Bronchial smooth muscle cell (primary cell): ENCODE data around the gene CCDC74A. TPM values are rescaled to one million over a fixed set of nuclear protein-coding genes. Genes with fewer than 3 reads are reported as not detected.

Source experiments
- total RNA-seq: library from RNA; depleted of rRNA; stranded (reverse); fragments of >200 nt; gene quantifications from 2 replicates; pipeline ENCODE4 v1.2.1, GENCODE V29; 2014

The CCDC74A gene
- 7.9 and 9.3 TPM in 2 replicates for total RNA-seq

DNA sequence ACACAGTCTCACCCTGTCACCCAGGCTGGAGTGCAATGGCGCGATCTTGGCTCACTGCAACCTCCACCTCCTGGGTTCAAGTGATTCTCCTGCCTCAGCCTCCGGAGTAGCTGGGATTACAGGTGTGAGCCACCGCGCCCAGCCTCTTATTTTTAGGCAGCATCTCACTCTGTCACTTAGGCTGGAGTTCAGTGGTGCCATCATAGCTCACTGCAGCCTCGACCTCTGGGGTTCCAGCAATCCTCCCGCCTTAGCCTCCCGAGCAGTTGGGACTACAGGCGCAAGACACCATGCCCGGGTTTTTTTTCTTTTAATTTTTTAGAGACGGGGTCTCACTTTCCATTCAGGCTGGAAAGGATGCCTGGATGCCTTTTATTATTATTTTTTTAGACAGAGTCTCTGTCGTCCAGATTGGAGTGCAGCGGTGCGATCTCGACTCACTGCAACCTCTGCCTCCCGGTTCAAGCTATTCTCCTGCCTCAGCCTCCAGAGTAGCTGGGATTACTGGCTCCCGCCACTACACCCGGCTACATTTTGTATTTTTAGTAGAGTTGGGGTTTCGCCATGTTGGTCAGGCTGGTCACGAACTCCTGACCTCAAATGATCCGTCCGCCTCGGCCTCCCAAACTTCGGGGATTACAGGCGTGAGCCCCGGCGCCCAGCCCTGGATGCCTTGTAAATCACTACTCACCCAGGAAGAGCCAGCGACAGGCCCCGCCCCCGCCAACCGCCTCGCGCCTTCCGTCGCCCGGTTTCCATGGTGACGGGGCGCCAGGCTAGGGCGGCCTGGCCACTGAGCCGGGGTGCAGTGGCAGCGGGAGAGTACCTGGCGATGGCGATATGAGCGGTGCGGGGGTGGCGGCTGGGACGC lies at the start of gene CCDC74A:
TSS of gene CCDC74A (plus strand) at position 758 of the 871 bp plus-strand sequence. CDS start at position 841, 83 bp downstream.

DNA sequence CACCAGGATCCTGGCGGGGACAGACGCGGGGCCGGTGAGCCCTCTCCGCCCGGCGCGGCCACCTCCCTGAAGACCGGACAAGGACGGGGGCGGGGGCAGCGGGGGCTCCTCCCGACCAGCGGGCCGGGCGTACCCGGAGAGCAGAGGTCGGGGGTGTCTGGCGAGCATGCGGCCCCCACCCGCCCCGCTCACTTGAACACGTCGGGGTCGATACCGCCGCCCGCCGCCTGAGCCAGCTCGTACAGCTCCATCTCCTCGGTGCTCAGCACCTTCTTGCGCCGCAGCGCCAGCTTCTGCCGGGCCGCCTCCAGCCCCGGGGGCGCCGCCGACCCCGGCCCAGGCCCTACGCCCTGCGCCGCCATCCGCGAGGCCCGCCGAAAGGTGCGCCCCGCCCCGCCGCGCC lies 35.7 kb upstream of the CCDC74A start, which contains the start of gene MZT2A:
TSS of gene MZT2A (minus strand) at position 383 of the 403 bp plus-strand sequence. CDS start at position 362, 21 bp downstream.

Other genes with a start within 250 kb of the CCDC74A start
- gene RAB6D, start 163.7 kb upstream of the CCDC74A start, total RNA-seq: under 0.01 TPM in 2 replicates
- not detected in 2 replicates for gene TUBA3D, start 51.8 kb upstream of the CCDC74A start, total RNA-seq
- gene MZT2A, start 35.5 kb upstream of the CCDC74A start, total RNA-seq: 75.2 and 92.0 TPM in 2 replicates